Endothelial cell of umbilical vein (primary cell): Measurements from ENCODE around the gene TOM1L2. TPM values are rescaled to one million over a fixed set of nuclear protein-coding genes. Genes with fewer than 3 reads are reported as not detected.

Experiments used
- BruUV-seq: library from RNA; stranded (reverse); fragments of 400-500 nt; replicated peaks from 2 replicates; lab custom pipeline; 2021; lab: Mats Ljungman, UMichigan
- CTCF ChIA-PET: fragments of 300-600, 350-600 bp; sonication (Branson Sonifier 250); formaldehyde crosslinking; loops from one replicate; lab custom pipeline; 2021; ENCODE audit warnings: antibody characterized with exemption, inconsistent platforms; lab: Charles Lee
- POLR2A ChIA-PET: fragments of 300-600, 350-600 bp; sonication (Branson Sonifier 250); formaldehyde crosslinking; loops from one replicate; lab custom pipeline; 2021; ENCODE audit warnings: antibody characterized with exemption, inconsistent platforms; lab: Charles Lee
- DNase-seq: peaks from one replicate; pipeline ENCODE4 v3.0.0-alpha.2; 2011; ENCODE audit warnings: low read depth, low spot score
- FAIRE-seq: peaks from 2 replicates; lab custom pipeline; 2011; peaks lifted over from hg19 to GRCh38; lab: Jason Lieb, UNC
- H2AFZ ChIP-seq: 2 replicates; pipeline ENCODE4 v1.6.0; 2012; ENCODE audit warnings: low read depth, low read length, control low read depth, inconsistent platforms
- H3K27ac ChIP-seq: 2 replicates; pipeline ENCODE4 v1.5.1; 2011; ENCODE audit warnings: low read depth, mild to moderate bottlenecking, control low read depth, low read length, moderate library complexity; ENCODE audit not compliant: insufficient read depth
- H3K27me3 ChIP-seq, 2 experiments: 2 replicates each; pipeline versions ENCODE4 v1.6.0 to v1.6.1; 2011; ENCODE audit warnings: low read length in 2 of 2, mixed read lengths in 1 of 2; ENCODE audit not compliant: control insufficient read depth in 2 of 2, insufficient read depth in 2 of 2
- H3K36me3 ChIP-seq, 2 experiments: 2 replicates in 1 of 2; 3 replicates in 1 of 2; pipeline ENCODE4 v1.5.1; 2011; ENCODE audit warnings: low read length in 2 of 2, mild to moderate bottlenecking in 1 of 2, moderate library complexity in 1 of 2; ENCODE audit not compliant: control insufficient read depth in 2 of 2, insufficient read depth in 2 of 2; ENCODE audit errors: extremely low read depth in 1 of 2
- H3K4me1 ChIP-seq: 3 replicates; pipeline ENCODE4 v1.5.1; 2011; ENCODE audit warnings: mild to moderate bottlenecking, low read length; ENCODE audit not compliant: control insufficient read depth, insufficient read depth; ENCODE audit errors: extremely low read depth
- H3K4me2 ChIP-seq: 2 replicates; pipeline ENCODE4 v1.6.1; 2011; ENCODE audit warnings: low read length, control low read depth, mixed read lengths; ENCODE audit not compliant: insufficient read depth
- H3K4me3 ChIP-seq, 3 experiments: fragments of 200-600 bp in 1 of 3; sonication (generic), shearing (Covaris generic) in 1 of 3; replicated peaks in 1 of 3; 2 replicates each; pipeline ENCODE4 v1.5.1; 2011 to 2016; ENCODE audit warnings: control low read depth in 3 of 3, low read length in 3 of 3, mild to moderate bottlenecking in 2 of 3, inconsistent platforms in 1 of 3, low read depth in 1 of 3, moderate library complexity in 1 of 3; ENCODE audit not compliant: insufficient read depth in 1 of 3
- H3K79me2 ChIP-seq: 2 replicates; pipeline ENCODE4 v1.6.0; 2012; ENCODE audit warnings: low read length, inconsistent platforms; ENCODE audit not compliant: control insufficient read depth, insufficient read depth
- H3K9ac ChIP-seq: replicated peaks from 2 replicates; pipeline ENCODE3; 2011; ENCODE audit warnings: low read length, control low read depth; ENCODE audit not compliant: insufficient read depth; ENCODE audit errors: extremely low read depth
- H3K9me1 ChIP-seq: replicated peaks from 3 replicates; pipeline ENCODE4 v1.6.0; 2011; ENCODE audit warnings: mild to moderate bottlenecking, low read length; ENCODE audit not compliant: control insufficient read depth, insufficient read depth; ENCODE audit errors: extremely low read depth
- H3K9me3 ChIP-seq: replicated peaks from 2 replicates; pipeline ENCODE4 v1.5.1; 2012; ENCODE audit warnings: low read length, inconsistent platforms; ENCODE audit not compliant: control insufficient read depth, insufficient read depth
- H4K20me1 ChIP-seq: replicated peaks from 2 replicates; pipeline ENCODE3; 2011; ENCODE audit warnings: mild to moderate bottlenecking, low read length; ENCODE audit not compliant: control insufficient read depth, insufficient read depth; ENCODE audit errors: extremely low read depth
- CTCF ChIP-seq, 2 donors: IDR thresholded peaks; 1 replicate in 1 of 2; 2 replicates in 1 of 2; pipeline ENCODE4 v1.5.1; 2011; ENCODE audit warnings: low read length in 2 of 2, mild to moderate bottlenecking in 2 of 2, moderate library complexity in 2 of 2, control low read depth in 1 of 2, inconsistent platforms in 1 of 2, low read depth in 1 of 2; ENCODE audit not compliant: insufficient read depth in 1 of 2; ENCODE audit errors: extremely low read depth in 1 of 2
- EZH2 ChIP-seq: IDR thresholded peaks from 2 replicates; pipeline ENCODE4 v1.6.1; 2012; ENCODE audit warnings: borderline replicate concordance, low read depth, mild to moderate bottlenecking, moderate library complexity, low read length, inconsistent platforms; ENCODE audit not compliant: severe bottlenecking
- FOS ChIP-seq: IDR thresholded peaks from 2 replicates; pipeline ENCODE4 v1.6.1; 2011; ENCODE audit warnings: mild to moderate bottlenecking, low read length, moderate library complexity, borderline replicate concordance; ENCODE audit not compliant: insufficient read depth
- GATA2 ChIP-seq: IDR thresholded peaks from 2 replicates; pipeline ENCODE4 v1.7.0; 2011; ENCODE audit warnings: low read depth, mild to moderate bottlenecking, moderate library complexity, mixed read lengths, low read length; ENCODE audit not compliant: insufficient read length, insufficient read depth
- JUN ChIP-seq: IDR thresholded peaks from 2 replicates; pipeline ENCODE4 v1.6.1; 2011; ENCODE audit warnings: borderline replicate concordance, low read depth; ENCODE audit not compliant: insufficient read length, insufficient read depth
- MAX ChIP-seq: IDR thresholded peaks from 2 replicates; pipeline ENCODE4 v1.6.1; 2011; ENCODE audit not compliant: insufficient read depth, insufficient read length
- MYC ChIP-seq: IDR thresholded peaks from one replicate; pipeline ENCODE4 v1.6.1; 2011; ENCODE audit warnings: mild to moderate bottlenecking, low read depth, low read length
- POLR2A ChIP-seq: IDR thresholded peaks from 2 replicates; pipeline ENCODE4 v1.6.1; 2012; ENCODE audit warnings: low read depth, mild to moderate bottlenecking, control low read depth, low read length
- POLR2AphosphoS5 ChIP-seq: IDR thresholded peaks from 2 replicates; pipeline ENCODE4 v1.6.1; 2012; ENCODE audit warnings: low read depth, mild to moderate bottlenecking, control low read depth, low read length, moderate library complexity; ENCODE audit not compliant: insufficient read depth
- dilution Hi-C: fragments of 300-500 bp; cut with MboI; formaldehyde crosslinking; loops from one replicate; pipeline ENCODE4 v1.15.0; 2019; ENCODE audit warnings: low sequenced_read_pairs; ENCODE audit not compliant: extremely low pct_ligation_motif_present
- intact Hi-C: fragments of 100-400 bp; cut with micrococcal nuclease; formaldehyde crosslinking; loops from one replicate; pipeline ENCODE4 v1.10.0; 2022
- polyA plus RNA-seq, 4 experiments: library from polyadenylated mRNA; depleted of rRNA in 3 of 4; stranded (reverse) in 3 of 4; unstranded in 1 of 4; fragments of >200 nt; gene quantifications; 2 replicates each; pipeline versions ENCODE4 v1.2.1 to v1.2.3, GENCODE V29; 2011 to 2012; ENCODE audit warnings: missing spikeins in 1 of 4
- total RNA-seq: library from RNA; stranded (reverse); gene quantifications from 2 replicates; pipeline ENCODE4 v1.2.3, GENCODE V29; 2021

The TOM1L2 gene
- total and polyA plus RNA-seq, 2 donors (not counting 3 experiments of a cell fraction or from before 2014, with no cell fraction given): 31.7 to 37.6 TPM

- no peak for DNase-seq
- no peaks in the 10 kb centered on the region for H4K20me1 ChIP-seq
- no peak overlapping the region for H3K9ac ChIP-seq
- H3K36me3 ChIP-seq: no peaks in the 10 kb centered on the region
- no TSS peak for BruUV-seq
- no peak overlapping the region for H3K27ac ChIP-seq
- no peak overlapping the region for H3K4me2 ChIP-seq
- H3K9me1 ChIP-seq: no peaks in the 10 kb centered on the region
- no peak for FAIRE-seq
- H3K27me3 ChIP-seq: no peaks in the 10 kb centered on the region
- intact Hi-C loops: no loop called here
- no peaks in the 10 kb centered on the region for H3K79me2 ChIP-seq
- TF ChIP-seq EZH2: no peak
- TF ChIP-seq POLR2AphosphoS5: no peak
- no peak for TF ChIP-seq CTCF (IDR thresholded peaks at IDR 0.05; ENCODE audit: extremely low read depth in 1 of 2, insufficient read depth in 1 of 2, low read depth in 1 of 2, low read length in 2 of 2)
- no peak for TF ChIP-seq MYC
- no peak for TF ChIP-seq MAX
- no peak for TF ChIP-seq POLR2A
- no peak for TF ChIP-seq FOS
- no peak for TF ChIP-seq JUN
- no peak for TF ChIP-seq GATA2
- no peak overlapping the region for H2AFZ ChIP-seq
- CTCF ChIA-PET: interaction anchor here (0.7 to 1.8 kb wide), 7 partner anchors 9 to 114 kb away, joined by 3 to 6 read pairs (median 3); no protein-coding TSS in a partner anchor
- POLR2A ChIA-PET: no interaction called here
- no peaks in the 10 kb centered on the region for H3K9me3 ChIP-seq
- H3K4me1 ChIP-seq: no peaks in the 10 kb centered on the region
- dilution Hi-C loops: no loop called here
- H3K4me3 ChIP-seq: no peak overlapping the region
Measured at GRCh38 chr17:18004345-18004744, 32.1 kb upstream of the TOM1L2 start.
